HG02763 (cell line): ENCODE measurements around the gene XRCC5.
"Not testable (repeated sequence)": the region's sequence is repeated elsewhere in the genome, so short reads cannot be mapped to it uniquely, and the experiment has no call there.

ENCODE experiments used
- ATAC-seq: cut with Tn5 transposase; IDR thresholded peaks from one replicate; pipeline ENCODE4 v1.9.1; 2021; ENCODE audit warnings: mild to moderate bottlenecking, moderate library complexity; ENCODE audit not compliant: unreplicated experiment

The XRCC5 gene

GRCh38 chr2:216116418-216116817 is 7.3 kb downstream of the XRCC5 start:
- no peak for ATAC-seq

DNA sequence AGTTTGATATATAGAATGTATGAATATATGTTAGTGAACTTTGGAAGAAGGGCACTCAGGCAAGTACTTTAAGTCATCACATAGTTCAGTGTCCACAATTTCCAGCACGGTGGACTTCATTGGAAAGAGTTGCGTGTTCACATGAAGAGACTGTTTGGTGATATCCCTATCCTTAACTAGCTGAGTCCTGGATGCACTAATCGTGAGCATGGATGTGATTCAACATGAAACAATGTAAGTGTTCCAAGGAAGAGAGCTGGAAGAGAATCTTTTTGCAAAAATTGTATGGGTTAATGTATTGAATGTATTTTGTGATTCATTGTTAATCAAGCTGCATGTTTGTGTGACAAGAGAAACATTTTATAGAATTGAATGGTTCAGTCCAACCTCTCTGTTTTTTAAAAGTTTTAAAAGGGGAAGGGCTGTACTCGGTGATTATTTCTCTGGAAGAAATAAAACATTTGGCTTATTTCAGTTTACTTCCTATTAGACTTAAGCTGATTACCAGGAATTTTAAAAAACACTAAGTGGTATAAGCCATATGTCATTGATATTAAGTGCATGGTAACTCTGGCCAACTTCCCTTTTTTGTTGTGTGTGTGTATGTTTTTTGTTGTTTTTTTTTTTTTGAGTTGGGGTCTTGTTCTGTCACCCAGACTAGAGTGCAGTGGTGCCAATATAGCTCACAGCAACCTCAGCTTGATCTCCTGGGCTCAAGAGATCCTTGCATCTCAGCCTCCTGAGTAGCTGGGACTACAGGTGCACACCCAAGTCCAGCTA is 8.6 kb downstream of the XRCC5 start:
- ATAC-seq, result no peak

DNA sequence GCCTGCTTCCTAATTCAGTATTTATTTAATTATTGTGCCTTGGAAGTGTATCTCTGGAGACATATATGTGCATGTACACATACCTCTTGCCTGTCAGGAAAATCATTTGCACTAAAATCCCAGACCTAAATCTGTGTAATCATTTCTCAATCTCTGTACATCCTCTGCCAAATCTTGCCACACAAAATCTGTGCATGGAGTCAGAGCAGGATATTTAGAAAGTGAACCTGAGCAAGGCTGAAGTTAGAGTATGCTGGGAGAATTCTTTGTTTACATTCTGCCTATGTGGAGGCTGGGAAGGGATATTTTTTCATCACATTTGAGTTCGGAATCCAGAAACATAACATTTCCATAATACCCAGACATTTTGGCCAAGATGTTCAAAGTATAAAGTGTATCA is 9.3 kb downstream of the XRCC5 start:
- ATAC-seq, result no peak

GRCh38 chr2:216119146-216119545 is 10.0 kb downstream of the XRCC5 start:
- no peak for ATAC-seq

DNA sequence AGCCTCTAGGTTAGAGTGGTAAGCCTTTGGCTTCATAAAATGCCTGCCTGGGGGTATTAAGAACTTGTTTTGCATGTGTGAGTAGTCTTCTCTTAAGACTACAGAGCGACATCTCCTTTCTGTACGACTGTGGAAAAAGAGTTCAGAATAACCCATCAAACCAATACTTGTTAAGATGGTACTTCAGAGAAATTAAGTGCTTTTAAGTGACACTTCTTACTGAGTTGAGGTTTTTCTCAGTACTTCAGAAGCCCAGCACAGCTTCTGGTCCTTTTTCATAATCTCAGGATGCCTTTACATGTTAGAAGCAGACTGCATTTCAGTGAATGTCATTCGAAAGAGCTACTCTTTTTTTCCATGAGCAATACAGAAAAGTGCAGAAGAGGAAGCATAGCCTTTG is 10.8 kb downstream of the XRCC5 start:
- ATAC-seq, result no peak

DNA sequence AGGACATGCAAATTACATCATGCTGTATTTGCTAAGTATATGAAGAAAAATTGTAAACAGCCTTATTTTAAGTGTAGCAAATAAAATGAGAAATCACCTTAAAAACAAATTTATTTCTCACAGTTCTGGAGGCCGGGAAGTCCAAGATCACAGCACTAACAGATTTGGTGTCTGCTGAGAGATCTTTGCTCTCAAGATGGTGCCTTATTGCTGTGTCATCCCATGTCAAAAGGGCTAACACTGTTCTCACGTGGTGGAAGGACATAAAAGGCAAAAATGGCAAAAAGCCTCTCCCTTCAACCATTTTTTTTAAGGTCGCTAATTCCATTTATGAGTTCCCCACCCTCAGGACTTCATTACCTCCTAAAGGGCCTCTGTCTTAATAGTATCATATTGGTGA is 12.1 kb downstream of the XRCC5 start:
- ATAC-seq, result no peak

DNA sequence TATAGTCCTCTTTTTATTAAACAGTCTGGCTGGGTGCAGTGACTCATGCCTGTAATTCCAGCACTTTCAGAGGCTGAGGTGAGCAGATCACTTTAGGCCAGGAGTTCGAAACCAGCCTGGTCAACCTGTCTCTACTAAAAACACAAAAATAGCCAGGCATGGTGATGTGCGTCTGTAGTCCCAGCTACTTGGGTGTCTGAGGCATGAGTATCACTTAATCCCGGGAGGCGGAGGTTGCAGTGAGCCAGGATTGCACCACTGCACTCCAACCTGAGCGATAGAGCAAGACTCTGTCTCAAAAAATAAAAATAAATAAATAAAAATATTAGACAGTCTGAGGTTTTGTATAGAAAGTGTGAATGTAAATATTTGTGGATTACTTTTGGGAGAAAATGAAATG is 17.8 kb downstream of the XRCC5 start:
- ATAC-seq, result no peak

GRCh38 chr2:216130346-216130971 is 21.3 kb downstream of the XRCC5 start:
- ATAC-seq, result no peak

DNA sequence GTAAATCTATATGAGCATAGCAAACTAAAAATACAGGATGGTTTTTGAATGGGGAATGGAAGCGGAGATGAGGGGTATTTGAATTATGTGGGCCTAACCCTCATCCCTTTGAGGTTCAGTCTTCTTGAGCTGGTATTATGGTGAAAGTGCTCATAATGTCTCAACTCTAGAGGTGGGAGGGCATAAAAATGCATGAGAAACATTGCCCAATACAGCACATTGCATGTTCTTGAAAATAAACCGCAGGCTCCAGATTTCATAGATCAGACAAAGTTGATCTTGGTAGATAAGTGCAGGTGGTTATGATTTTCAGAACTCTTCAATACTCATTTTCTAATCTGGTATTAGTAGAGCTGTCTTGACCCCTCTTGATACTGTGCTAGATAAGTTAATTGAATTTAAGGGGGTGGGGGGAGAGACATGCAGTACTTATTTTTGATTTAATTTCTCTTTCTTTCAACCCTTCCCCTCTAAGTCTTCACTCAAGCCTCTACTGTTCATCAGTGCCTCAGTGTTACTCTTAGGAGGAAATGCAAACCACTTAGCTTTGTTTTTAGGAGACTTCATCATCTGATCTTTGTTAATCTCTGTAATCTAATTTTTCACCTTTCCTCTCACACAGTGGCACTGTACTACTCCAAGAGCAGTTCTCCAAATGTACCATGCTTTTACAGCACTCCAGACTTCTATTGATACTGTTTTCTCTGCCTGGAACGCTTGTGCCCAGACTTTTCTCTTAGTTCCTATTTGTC is 22.2 kb downstream of the XRCC5 start:
- ATAC-seq, result no peak

GRCh38 chr2:216132585-216132984 is 23.4 kb downstream of the XRCC5 start:
- ATAC-seq, result no peak

DNA sequence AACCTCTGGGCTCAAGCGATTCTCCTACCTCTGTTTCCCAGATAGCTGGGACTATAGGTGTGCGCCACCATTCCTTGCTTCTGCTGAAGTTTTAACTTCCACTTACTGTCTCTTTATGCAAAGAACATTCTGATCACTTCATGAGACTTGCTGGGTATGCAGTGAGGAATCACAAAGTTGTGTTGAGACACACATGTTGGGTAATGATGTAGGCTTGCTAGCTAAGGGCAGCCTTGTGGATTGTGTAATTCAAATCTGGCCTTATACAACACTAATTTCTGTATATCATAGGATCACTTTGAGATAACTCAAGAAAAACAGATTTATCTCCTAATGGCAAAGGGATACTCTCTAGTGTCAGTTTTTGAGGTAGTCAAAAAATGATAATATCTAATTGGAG is 24.2 kb downstream of the XRCC5 start:
- ATAC-seq, result no peak

- ATAC-seq, result no peak
These were observed 25.9 kb downstream of the XRCC5 start for GRCh38 chr2:216134958-216135541.

DNA sequence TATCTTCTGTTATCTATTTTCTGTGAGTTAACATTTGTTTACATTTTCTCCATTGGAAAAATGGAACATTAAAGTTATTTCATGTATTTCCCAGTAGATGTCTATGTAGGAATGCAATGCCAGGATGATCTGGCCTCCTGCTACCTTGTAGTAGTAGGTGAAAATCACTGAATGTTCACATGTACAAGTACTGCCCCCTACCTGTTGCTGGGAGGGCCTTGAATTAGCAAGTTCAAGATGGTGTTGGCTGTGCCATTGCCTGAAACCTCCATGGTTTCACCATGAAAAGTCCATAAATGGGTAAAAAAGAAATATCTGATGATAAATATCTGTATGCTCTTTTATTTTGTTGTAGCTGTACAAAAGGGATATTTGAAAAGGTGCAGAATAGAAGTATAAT is 30.7 kb downstream of the XRCC5 start:
- no peak for ATAC-seq

- not testable (repeated sequence) for ATAC-seq
These were observed 32.4 kb downstream of the XRCC5 start for GRCh38 chr2:216141516-216141915.

GRCh38 chr2:216142540-216142939 is 33.4 kb downstream of the XRCC5 start:
- peak; percentile 96 for ATAC-seq

DNA sequence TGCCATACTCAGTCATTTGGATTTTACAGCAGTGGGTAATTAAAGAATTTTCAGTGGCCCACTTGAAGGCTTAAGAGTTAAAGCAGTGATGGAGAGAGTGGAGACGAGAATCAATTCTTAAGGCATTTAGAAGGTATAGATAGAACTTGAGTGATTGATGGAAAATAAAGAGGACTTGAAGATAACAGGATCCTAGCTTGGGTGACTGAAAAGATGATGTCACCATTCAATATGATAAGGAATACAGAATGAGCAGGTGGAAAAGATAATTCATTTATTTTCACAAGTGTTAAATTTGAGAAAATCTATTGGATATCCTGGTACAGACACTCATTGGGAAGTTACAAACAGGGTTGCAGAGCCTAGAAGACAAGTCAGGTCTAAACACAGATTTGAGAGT is 35.2 kb downstream of the XRCC5 start:
- no peak for ATAC-seq

DNA sequence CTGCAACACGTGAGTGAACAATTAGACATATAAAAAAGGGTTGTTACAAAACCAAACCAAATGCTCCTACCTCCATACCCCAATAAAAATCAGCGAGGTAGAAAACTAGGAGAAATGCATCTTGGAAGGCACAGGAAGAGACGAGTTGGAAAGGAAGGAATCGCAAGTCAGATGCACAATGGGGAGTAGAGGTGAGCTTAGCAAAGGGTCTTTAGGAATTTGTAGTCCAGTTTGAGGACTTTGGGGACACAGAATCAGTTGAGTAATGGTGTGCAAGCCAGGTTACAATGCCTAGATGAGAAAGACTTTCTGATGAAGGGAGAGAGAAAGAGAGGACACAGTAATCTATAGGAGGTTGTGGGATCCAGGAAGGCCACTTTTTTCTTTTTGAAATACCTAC is 35.7 kb downstream of the XRCC5 start:
- ATAC-seq, result no peak

- no peak for ATAC-seq
These were observed 37.4 kb downstream of the XRCC5 start for GRCh38 chr2:216146573-216146972.

GRCh38 chr2:216147172-216148131 is 38.3 kb downstream of the XRCC5 start:
- no peak for ATAC-seq

- ATAC-seq, result no peak
These were observed 39.8 kb downstream of the XRCC5 start for GRCh38 chr2:216148983-216149382.
